GM18868 (cell line): Measurements from ENCODE around the gene KCNIP4.

ENCODE experiments used
- ATAC-seq: cut with Tn5 transposase; IDR thresholded peaks from one replicate; pipeline ENCODE4 v1.9.1; 2021; ENCODE audit warnings: mild to moderate bottlenecking, moderate library complexity; ENCODE audit not compliant: unreplicated experiment

The KCNIP4 gene

GRCh38 chr4:21113496-21114223, 834.9 kb downstream of the KCNIP4 start:
- ATAC-seq, result no peak

DNA sequence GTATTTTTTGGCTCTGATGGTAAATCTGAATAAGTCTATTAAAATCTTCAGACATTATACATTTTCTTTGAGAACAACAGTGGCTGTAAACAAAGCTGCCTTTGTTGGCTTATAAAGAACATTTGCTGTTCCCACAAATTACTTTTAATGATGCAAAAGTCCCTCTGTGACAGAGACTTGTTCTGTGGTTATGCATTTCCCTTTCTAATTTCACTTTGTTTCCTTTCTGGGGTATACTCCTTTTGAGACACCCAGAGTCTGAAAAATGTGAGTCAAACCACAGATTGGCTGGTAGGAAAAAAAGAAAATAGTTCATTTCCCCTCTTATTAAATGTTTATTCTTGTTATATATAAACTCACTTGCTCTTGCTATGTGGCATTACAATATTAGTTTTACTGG, 845.9 kb downstream of the KCNIP4 start:
- no peak for ATAC-seq

GRCh38 chr4:21097865-21098264, 850.7 kb downstream of the KCNIP4 start:
- ATAC-seq, result no peak

DNA sequence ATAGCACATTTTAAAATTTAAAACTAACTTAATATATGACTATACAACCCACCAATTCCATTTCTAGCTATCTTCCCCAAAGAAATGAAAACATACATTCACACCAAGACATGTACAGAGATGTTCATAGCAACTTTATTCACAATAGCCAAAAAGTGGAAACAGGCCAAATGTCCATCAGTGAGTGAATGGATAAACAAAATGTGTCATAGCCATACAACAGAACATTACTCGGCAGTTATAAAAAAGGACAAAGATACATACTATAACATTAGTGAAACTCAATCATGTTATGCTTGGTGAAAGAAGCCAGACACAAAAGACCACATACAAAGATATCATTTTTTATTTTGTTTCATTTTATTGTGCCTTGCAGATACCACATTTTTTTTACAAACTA, 851.5 kb downstream of the KCNIP4 start:
- no peak for ATAC-seq

DNA sequence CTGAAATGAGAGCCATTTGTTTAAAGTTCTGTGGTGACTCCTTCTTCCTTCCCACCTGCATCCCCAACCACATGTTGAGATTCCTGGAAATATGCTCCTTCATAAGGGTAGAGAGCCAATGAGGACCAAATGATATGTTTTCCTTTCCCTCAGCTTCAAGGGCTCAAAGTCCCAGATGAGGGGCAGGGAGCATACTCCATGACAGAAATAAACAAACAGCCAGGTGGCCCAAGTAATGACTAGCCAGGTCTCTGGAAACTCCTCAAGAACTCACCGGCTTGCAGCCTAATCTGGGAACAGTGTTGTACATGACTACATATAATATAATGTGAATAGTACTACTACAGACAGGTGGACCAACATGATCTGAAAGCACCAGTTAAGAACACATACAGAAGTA, 856.0 kb downstream of the KCNIP4 start:
- no peak for ATAC-seq

DNA sequence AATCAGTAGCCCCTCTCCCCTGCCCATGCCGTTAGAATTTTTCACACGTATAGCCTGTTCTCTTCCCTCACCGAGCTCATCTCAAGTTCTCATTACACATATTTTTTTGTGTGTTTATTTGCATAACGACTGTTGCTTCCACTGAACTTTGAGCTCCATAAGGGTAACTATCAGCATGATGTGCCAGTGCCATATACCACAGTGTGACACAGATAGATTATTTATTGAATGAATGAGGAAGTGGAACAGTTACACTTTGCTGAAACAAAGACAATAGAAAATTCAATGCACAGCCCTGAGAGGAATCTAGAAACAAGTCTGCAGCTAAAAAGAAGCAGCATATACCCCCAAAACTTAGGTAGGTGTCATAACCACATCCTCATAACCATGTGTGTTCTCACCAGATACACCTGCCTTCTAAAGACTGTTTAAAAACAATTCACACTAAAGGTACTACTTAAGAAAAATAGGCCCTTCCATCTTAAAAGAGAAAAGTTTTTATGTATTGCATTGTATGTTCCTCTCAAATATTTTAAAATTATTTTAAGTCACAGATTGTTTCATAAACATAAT, 858.4 kb downstream of the KCNIP4 start:
- ATAC-seq, result no peak

- no peak for ATAC-seq
These were observed 865.2 kb downstream of the KCNIP4 start for GRCh38 chr4:21083413-21083812.

GRCh38 chr4:21077967-21078366, 870.6 kb downstream of the KCNIP4 start:
- no peak for ATAC-seq

GRCh38 chr4:21067351-21067750, 881.2 kb downstream of the KCNIP4 start:
- no peak for ATAC-seq

GRCh38 chr4:21061902-21062301, 886.7 kb downstream of the KCNIP4 start:
- ATAC-seq, result no peak

DNA sequence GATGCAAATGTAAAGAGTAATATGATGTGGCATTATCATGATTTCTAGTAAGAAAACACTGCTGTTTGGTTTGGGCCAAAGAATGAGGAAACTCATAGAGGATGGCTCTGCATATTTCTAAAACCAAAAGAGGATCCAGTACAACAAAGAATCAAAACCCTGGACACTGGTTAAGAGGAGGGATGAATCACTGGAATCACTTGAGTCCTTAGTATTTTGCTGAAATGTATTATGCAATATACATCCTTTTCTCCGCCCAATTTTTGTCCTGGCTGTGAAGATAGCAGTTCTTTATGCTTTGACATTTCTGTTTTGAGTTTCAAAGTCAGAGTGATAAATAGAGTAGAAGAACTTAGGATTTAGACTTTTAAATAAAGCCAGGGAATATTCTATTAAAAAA, 902.4 kb downstream of the KCNIP4 start:
- no peak for ATAC-seq

- no peak for ATAC-seq
These were observed 903.5 kb downstream of the KCNIP4 start for GRCh38 chr4:21045119-21045518.

GRCh38 chr4:21041708-21042107, 906.9 kb downstream of the KCNIP4 start:
- ATAC-seq, result no peak

GRCh38 chr4:21034728-21035127, 913.8 kb downstream of the KCNIP4 start:
- ATAC-seq, result no peak

DNA sequence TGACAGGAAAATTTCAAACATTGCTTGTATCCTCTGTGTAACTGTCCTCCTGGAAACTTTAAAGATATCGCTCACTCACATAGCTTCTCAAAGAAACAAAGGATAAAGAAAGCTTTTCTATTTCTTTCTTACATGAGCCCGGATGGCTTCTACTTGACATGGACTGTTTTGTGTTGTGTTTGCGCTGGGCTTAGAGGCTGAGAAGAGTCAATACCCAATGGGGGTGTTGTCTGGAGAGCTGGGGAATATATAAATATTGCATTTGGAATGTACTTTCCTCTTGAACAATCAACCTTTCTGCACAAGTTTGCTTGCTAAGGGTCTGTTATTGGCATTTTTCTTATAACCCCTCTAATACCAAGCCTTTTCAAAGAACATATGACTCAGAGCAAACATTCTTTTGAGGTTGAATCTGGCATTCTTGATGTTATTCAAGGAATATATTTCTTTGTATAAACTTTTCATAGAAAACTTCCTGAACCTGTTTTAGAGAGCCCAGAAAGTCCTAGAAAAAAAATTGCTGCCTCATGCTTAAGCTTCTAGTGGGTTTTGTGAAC, 916.4 kb downstream of the KCNIP4 start:
- no peak for ATAC-seq

- no peak for ATAC-seq
These were observed 929.8 kb downstream of the KCNIP4 start for GRCh38 chr4:21018817-21019216.

- ATAC-seq, result no peak
These were observed 935.1 kb downstream of the KCNIP4 start for GRCh38 chr4:21013501-21013900.

GRCh38 chr4:21012851-21013331, 935.7 kb downstream of the KCNIP4 start:
- no peak for ATAC-seq

- no peak for ATAC-seq
These were observed 937.5 kb downstream of the KCNIP4 start for GRCh38 chr4:21011106-21011505.

DNA sequence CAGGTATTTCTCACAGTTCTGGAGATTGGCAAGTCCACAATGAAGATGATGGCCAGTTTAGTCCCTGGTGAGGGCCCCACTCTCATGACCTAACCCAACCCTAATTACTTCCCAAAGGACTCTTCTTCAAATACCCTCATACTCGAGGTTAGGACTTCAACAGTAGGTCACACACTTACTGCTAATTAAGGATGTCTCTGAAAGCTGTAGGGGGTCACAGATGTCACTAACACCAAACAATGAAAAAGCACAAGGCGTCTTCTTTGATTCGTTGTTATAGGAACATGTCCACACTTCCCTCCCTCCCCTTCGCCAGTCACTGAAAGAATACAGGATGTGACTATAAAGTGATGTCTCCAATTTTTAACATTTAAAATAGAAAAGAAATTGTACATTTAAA, 938.6 kb downstream of the KCNIP4 start:
- no peak for ATAC-seq

GRCh38 chr4:21005647-21006046, 942.9 kb downstream of the KCNIP4 start:
- ATAC-seq, result no peak

GRCh38 chr4:21002976-21003375, 945.6 kb downstream of the KCNIP4 start:
- ATAC-seq, result no peak
